Glomerular endothelial cell (primary cell): ENCODE data around the gene ULK3. TPM values are rescaled to one million over a fixed set of nuclear protein-coding genes. Genes with fewer than 3 reads are reported as not detected.

Source experiments
- DNase-seq: peaks from one replicate; pipeline ENCODE4 v3.0.0-alpha.2; 2011; ENCODE audit warnings: low read depth, low spot score; ENCODE audit errors: extremely low read depth
- total RNA-seq: library from RNA; depleted of rRNA; stranded (reverse); fragments of >200 nt; gene quantifications from 2 replicates; pipeline ENCODE4 v1.2.3, GENCODE V29; 2015

The ULK3 gene
- total RNA-seq, 1 donor from 2014 or later, result 45.2 TPM

GRCh38 chr15:74841891-74842373 is 1.0 kb downstream of the ULK3 start:
- no peak for DNase-seq

- no peak for DNase-seq
These were observed 1.8 kb downstream of the ULK3 start for GRCh38 chr15:74840851-74841775.

GRCh38 chr15:74839526-74840395 is 3.2 kb downstream of the ULK3 start:
- no peak for DNase-seq

GRCh38 chr15:74838746-74839525 is 4.0 kb downstream of the ULK3 start:
- no peak for DNase-seq

- DNase-seq, result no peak
These were observed 4.8 kb downstream of the ULK3 start for GRCh38 chr15:74838137-74838516.

GRCh38 chr15:74837482-74838136 is 5.3 kb downstream of the ULK3 start:
- DNase-seq, result no peak

- no peak for DNase-seq
These were observed 6.1 kb downstream of the ULK3 start for GRCh38 chr15:74836846-74837245.

GRCh38 chr15:74835312-74835823 is 7.6 kb downstream of the ULK3 start:
- DNase-seq, result no peak

- no peak for DNase-seq
These were observed 9.4 kb downstream of the ULK3 start for GRCh38 chr15:74833376-74834107.

GRCh38 chr15:74832826-74833225 is 10.1 kb downstream of the ULK3 start:
- DNase-seq, result no peak

GRCh38 chr15:74831813-74832495 is 11.0 kb downstream of the ULK3 start:
- no peak for DNase-seq

GRCh38 chr15:74830868-74831267 is 12.1 kb downstream of the ULK3 start:
- DNase-seq, result no peak

- no peak for DNase-seq
These were observed 13.0 kb downstream of the ULK3 start for GRCh38 chr15:74829991-74830390.

GRCh38 chr15:74829486-74829885 is 13.5 kb downstream of the ULK3 start:
- no peak for DNase-seq

- no peak for DNase-seq
These were observed 14.1 kb downstream of the ULK3 start for GRCh38 chr15:74828835-74829234.

- DNase-seq, result no peak
These were observed 15.3 kb downstream of the ULK3 start for GRCh38 chr15:74827614-74828013.

GRCh38 chr15:74826921-74827320 is 16.0 kb downstream of the ULK3 start:
- no peak for DNase-seq

GRCh38 chr15:74826364-74826819 is 16.6 kb downstream of the ULK3 start, which contains the start of gene CPLX3:
Gene CPLX3, plus strand, starts transcription at chr15:74826627. Its CDS starts 77 bp downstream, at chr15:74826704.
- no peak for DNase-seq
